IMR-90 (cell line): ENCODE data around the gene CDC37L1.

Experiments used
- BHLHE40 ChIP-seq: fragments of 150-350 bp; IDR thresholded peaks from 2 replicates; pipeline ENCODE4 v1.6.1; 2016; ENCODE audit warnings: mild to moderate bottlenecking, low read depth, low read length
- CEBPB ChIP-seq: IDR thresholded peaks from 2 replicates; pipeline ENCODE4 v1.6.1; 2012; ENCODE audit warnings: low read depth, low read length, improper control_type of control experiment
- CHD1 ChIP-seq: IDR thresholded peaks from 2 replicates; pipeline ENCODE4 v1.6.1; 2012; ENCODE audit warnings: low read depth, low read length, improper control_type of control experiment
- FOS ChIP-seq: fragments of 150-350 bp; IDR thresholded peaks from 2 replicates; pipeline ENCODE4 v1.6.1; 2016; ENCODE audit warnings: low read depth, low read length
- MAFK ChIP-seq: IDR thresholded peaks from 2 replicates; pipeline ENCODE4 v1.6.1; 2012; ENCODE audit warnings: low read depth, low read length, improper control_type of control experiment
- MXI1 ChIP-seq: IDR thresholded peaks from 2 replicates; pipeline ENCODE4 v1.6.1; 2012; ENCODE audit warnings: low read depth, mild to moderate bottlenecking, low read length, moderate library complexity, borderline replicate concordance
- NFE2L2 ChIP-seq: fragments of 150-350 bp; IDR thresholded peaks from 2 replicates; pipeline ENCODE4 v1.6.1; 2016; ENCODE audit warnings: low read depth, mild to moderate bottlenecking, low read length
- POLR2A ChIP-seq: IDR thresholded peaks from 2 replicates; pipeline ENCODE4 v1.6.1; 2012; ENCODE audit warnings: mild to moderate bottlenecking, low read depth, low read length
- RAD21 ChIP-seq: IDR thresholded peaks from 2 replicates; pipeline ENCODE4 v1.6.1; 2012; ENCODE audit warnings: low read length, improper control_type of control experiment
- RCOR1 ChIP-seq: IDR thresholded peaks from 2 replicates; pipeline ENCODE4 v1.6.1; 2012; ENCODE audit warnings: mild to moderate bottlenecking, low read length, improper control_type of control experiment; ENCODE audit not compliant: insufficient replicate concordance
- SMC3 ChIP-seq: fragments of 150-350 bp; IDR thresholded peaks from 2 replicates; pipeline ENCODE4 v1.6.1; 2016; ENCODE audit warnings: low read depth, mild to moderate bottlenecking, antibody characterized with exemption, low read length, moderate library complexity
- TF ChIP-seq, protein P1 (sequence below): conservative IDR thresholded peaks from 2 replicates; pipeline ENCODE4 v1.5.1; 2012; ENCODE audit warnings: mild to moderate bottlenecking, low read depth, low read length, improper control_type of control experiment
- TF ChIP-seq, protein P2 (sequence below): fragments of 150-350 bp; IDR thresholded peaks from 2 replicates; pipeline ENCODE4 v1.6.1; 2017; ENCODE audit warnings: mild to moderate bottlenecking, antibody characterized with exemption, low read length, low read depth
- TF ChIP-seq, protein P3 (sequence below): fragments of 150-350 bp; IDR thresholded peaks from 2 replicates; pipeline ENCODE4 v1.6.1; 2016; ENCODE audit warnings: low read depth, mild to moderate bottlenecking, low read length, moderate library complexity, borderline replicate concordance

DNA sequence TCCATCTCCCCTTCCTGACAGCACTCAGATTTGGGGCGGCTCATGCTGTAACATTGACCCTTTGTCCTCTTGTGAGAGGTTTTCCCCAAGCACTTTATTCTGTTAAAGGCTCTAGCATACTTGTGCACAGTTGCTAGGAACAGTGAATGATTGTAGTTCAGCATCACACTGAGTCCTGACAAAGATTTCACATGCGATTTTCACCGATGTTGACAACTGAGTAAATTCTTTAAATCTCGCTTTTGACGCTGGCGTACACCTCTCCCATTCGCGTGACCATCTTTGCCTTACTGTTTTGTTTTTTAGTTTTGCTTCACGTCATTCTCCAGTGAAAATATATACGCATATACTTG, 780 bp downstream of the CDC37L1 start:
- TF ChIP-seq, protein P1, sequence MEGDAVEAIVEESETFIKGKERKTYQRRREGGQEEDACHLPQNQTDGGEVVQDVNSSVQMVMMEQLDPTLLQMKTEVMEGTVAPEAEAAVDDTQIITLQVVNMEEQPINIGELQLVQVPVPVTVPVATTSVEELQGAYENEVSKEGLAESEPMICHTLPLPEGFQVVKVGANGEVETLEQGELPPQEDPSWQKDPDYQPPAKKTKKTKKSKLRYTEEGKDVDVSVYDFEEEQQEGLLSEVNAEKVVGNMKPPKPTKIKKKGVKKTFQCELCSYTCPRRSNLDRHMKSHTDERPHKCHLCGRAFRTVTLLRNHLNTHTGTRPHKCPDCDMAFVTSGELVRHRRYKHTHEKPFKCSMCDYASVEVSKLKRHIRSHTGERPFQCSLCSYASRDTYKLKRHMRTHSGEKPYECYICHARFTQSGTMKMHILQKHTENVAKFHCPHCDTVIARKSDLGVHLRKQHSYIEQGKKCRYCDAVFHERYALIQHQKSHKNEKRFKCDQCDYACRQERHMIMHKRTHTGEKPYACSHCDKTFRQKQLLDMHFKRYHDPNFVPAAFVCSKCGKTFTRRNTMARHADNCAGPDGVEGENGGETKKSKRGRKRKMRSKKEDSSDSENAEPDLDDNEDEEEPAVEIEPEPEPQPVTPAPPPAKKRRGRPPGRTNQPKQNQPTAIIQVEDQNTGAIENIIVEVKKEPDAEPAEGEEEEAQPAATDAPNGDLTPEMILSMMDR = no peak
- TF ChIP-seq POLR2A (no peak), MXI1 (no peak), SMC3 (no peak), CEBPB (no peak), RAD21 (no peak), FOS (no peak), BHLHE40 (no peak), MAFK (no peak), NFE2L2 (no peak), RCOR1 (no peak), CHD1 (no peak)
- TF ChIP-seq, protein P2, sequence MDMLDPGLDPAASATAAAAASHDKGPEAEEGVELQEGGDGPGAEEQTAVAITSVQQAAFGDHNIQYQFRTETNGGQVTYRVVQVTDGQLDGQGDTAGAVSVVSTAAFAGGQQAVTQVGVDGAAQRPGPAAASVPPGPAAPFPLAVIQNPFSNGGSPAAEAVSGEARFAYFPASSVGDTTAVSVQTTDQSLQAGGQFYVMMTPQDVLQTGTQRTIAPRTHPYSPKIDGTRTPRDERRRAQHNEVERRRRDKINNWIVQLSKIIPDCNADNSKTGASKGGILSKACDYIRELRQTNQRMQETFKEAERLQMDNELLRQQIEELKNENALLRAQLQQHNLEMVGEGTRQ = no peak
- TF ChIP-seq, protein P3, sequence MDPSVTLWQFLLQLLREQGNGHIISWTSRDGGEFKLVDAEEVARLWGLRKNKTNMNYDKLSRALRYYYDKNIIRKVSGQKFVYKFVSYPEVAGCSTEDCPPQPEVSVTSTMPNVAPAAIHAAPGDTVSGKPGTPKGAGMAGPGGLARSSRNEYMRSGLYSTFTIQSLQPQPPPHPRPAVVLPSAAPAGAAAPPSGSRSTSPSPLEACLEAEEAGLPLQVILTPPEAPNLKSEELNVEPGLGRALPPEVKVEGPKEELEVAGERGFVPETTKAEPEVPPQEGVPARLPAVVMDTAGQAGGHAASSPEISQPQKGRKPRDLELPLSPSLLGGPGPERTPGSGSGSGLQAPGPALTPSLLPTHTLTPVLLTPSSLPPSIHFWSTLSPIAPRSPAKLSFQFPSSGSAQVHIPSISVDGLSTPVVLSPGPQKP = no peak
